NB4 (cell line): Measurements from ENCODE around the gene EEF1AKMT3.

ENCODE experiments used
- DNase-seq: peaks from one replicate; pipeline ENCODE4 v3.0.0; 2010; ENCODE audit warnings: low read depth
- H3K4me3 ChIP-seq: one replicate; pipeline ENCODE4 v1.5.1; 2011; ENCODE audit warnings: mild to moderate bottlenecking, low read depth, low read length, moderate library complexity
- MYC ChIP-seq: IDR thresholded peaks from 2 replicates; pipeline ENCODE4 v1.6.1; 2011; ENCODE audit warnings: low read depth, low read length
- POLR2A ChIP-seq: IDR thresholded peaks from 2 replicates; pipeline ENCODE4 v1.6.1; 2011; ENCODE audit warnings: mild to moderate bottlenecking; ENCODE audit not compliant: insufficient read length; ENCODE audit errors: extremely low read depth
- TF ChIP-seq, protein P1 (sequence below): IDR thresholded peaks from one replicate; pipeline ENCODE4 v1.5.1; 2012; ENCODE audit warnings: low read depth, low read length
- TF ChIP-seq, protein P2 (sequence below): IDR thresholded peaks from 2 replicates; pipeline ENCODE4 v1.6.1; 2011; ENCODE audit warnings: low read depth, low read length

The EEF1AKMT3 gene

DNA sequence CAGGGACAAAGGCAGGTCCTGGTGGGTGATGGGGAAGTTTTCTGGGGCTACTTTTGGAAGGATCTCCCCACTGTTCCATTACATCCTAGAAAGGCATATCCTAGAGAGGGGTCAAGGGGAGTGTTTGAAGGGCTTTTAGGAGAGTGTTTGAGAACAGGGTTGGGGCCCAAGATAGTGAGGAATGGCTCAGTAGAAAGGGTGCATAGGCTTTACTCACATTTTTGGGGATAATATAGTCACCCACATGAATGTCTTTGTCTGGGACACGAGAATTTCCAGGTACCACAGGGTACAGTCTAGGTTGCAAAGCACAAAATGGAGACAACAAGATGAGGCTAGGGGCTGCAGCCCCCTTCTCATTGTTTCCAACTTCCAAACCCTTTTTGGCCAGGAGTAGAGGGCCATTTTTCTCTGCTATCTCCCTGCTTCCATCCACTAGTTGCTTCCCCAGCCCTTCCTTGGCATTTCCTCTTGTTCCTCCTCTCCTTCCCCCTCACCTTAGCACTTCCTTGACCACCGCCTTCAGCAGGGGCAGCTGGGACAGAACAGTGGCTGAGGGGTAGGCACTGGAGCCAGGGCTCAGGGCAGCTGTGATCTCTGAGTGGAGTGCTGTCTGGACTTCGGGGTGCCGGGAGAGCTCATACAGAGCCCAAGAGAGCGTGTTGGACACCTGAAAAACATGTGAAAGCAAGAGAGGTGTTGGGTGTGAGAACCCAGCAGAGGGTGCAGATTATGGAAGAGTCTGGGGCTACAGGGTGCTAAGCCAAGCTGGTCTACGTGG is 8.3 kb upstream of the EEF1AKMT3 start:
- no peak for DNase-seq
- H3K4me3 ChIP-seq, result no peak overlapping the region
- TF ChIP-seq, protein P1, sequence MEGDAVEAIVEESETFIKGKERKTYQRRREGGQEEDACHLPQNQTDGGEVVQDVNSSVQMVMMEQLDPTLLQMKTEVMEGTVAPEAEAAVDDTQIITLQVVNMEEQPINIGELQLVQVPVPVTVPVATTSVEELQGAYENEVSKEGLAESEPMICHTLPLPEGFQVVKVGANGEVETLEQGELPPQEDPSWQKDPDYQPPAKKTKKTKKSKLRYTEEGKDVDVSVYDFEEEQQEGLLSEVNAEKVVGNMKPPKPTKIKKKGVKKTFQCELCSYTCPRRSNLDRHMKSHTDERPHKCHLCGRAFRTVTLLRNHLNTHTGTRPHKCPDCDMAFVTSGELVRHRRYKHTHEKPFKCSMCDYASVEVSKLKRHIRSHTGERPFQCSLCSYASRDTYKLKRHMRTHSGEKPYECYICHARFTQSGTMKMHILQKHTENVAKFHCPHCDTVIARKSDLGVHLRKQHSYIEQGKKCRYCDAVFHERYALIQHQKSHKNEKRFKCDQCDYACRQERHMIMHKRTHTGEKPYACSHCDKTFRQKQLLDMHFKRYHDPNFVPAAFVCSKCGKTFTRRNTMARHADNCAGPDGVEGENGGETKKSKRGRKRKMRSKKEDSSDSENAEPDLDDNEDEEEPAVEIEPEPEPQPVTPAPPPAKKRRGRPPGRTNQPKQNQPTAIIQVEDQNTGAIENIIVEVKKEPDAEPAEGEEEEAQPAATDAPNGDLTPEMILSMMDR, result no peak
- TF ChIP-seq POLR2A (no peak), MYC (no peak)
- TF ChIP-seq, protein P2, sequence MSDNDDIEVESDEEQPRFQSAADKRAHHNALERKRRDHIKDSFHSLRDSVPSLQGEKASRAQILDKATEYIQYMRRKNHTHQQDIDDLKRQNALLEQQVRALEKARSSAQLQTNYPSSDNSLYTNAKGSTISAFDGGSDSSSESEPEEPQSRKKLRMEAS, result no peak

DNA sequence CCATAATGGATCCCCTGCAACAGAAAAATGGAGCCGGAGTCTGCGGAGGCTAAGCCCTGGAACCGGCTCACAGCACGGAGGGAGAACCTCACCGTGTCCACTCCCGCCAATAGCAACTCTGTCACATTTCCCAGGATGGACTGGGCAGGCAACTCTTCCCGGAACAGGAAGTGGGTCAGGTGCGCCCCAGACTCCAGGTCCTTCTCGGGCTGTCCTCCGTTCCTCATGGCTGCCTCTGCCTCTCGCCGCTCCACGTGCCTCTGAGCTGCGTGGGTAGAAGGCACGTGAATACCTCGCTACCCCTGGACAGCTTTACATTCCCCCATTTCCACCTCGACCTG is 7.8 kb upstream of the EEF1AKMT3 start:
- TF ChIP-seq, protein P2, result no peak
- TF ChIP-seq, protein P1, result no peak
- TF ChIP-seq POLR2A (no peak), MYC (no peak)
- H3K4me3 ChIP-seq, result no peak overlapping the region
- DNase-seq, result no peak

DNA sequence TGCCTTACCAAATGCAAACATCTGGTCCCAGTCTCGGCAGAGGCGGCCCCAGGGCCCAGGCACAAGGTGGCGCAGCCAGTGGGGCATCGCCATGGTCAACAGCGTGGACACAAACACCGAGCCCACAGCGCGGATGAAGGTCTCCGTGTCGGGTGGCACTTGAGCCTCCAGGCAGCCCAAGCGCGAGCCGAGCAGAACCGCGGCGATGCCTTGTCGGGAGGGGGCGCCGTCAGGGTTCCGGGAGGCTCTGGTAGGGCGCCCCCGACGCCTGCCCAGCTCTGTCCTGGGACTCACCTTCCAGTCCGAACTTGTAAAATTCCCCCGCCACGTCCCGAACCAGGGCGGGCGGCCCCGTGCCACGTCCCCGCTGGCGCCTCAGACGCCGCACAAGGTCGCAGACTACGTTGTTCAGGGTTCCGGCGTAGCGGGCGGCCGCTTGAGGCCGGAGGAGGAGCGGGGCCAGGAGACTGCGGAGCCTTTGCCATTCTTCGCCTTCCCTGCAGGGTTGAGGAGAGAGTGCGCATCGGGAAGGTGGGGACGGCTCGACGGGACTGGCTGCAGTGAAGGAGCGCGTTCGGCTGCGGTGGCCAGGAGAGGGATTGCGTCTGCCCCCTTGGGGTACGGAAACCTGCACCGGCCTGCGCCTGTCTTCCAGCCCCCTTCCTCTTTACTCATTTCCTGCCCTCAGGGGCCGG is 7.3 kb upstream of the EEF1AKMT3 start:
- TF ChIP-seq POLR2A (no peak), MYC (no peak)
- TF ChIP-seq, protein P1, result peak; percentile 35
- TF ChIP-seq, protein P2, result no peak
- peak; percentile 65 for DNase-seq
- H3K4me3 ChIP-seq, result no peak overlapping the region

DNA sequence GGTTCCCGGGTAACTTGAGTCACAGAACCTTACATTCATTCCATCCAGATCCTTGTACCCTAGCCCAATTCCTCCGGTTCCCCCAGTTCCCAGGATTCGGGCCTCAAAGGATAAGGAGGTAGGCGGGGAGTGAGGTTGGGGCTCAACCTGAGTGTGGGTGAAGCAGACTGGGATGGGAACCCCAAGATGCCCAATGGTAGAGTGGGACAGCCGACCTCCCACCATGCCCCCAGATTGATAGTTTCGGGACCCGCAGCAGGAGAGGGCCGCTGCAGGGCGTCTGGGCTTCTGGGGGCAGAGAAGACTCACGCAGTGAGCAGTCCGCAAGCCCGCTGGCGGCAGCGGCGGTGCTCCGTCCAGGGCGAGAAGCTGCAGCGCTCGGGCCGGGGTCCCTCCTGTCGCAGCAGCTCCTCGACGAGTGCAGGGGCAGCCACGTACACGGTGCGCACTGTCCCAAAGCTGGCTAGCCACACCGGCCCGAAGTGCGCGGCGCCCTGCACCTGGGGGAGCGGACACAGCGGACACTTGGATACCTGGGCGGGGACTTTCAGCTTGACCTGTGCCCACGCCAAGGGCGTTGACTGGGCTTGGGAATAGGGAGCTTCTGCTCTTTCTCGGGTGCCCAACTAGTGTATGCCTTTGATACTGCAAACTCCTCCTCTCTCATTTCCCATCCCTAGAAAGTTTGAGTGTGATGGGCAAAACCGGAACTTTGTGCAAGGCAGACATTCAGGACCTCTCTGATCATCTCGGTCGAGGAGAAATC is 6.5 kb upstream of the EEF1AKMT3 start:
- H3K4me3 ChIP-seq, result peak overlapping the region; percentile 1
- no peak for DNase-seq
- TF ChIP-seq, protein P2, result no peak
- TF ChIP-seq, protein P1, result no peak
- TF ChIP-seq POLR2A, result no peak
- TF ChIP-seq MYC, result no peak

DNA sequence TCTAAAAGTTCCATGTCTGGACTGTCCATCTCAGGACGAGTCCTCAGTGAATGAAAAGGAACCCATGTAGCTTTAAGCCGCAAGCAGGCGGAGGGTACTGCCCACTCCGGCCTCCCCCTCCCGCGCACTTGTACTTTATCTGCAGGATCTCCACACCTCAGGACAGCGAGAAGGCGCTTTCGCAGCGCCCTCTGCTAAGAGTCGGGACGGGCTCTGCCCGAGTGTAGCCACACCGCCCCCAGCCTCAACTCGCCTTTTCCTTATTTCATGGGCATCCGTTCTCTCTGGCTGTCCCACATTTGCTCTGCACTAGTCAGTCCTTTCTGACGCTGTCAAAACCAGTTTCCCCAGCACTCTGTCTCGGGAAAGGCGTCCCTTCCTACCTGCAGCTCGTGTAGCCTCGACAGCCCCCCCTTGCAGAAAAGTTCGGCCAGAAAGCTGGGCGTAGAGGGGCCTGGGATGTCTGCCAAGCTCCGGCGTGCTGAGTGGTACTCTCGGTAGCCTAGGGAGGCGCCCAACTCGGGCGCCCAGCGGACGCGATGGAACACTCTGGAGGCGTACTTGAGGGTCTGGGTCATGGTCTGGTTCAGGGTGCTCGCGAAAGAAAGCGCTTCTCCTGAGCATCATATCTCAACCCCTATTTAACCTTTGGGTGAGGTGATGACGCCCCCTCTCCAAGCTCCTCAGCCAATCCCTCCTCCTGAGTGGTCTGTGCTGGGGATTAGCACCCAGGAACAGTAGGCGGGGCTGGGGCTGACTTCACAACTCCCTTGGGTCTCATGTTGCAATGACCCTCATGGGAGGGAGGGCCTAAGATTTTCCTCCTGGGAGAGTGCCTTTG is 5.7 kb upstream of the EEF1AKMT3 start, which contains the start of gene CYP27B1:
Gene CYP27B1, minus strand, starts transcription at position 615 of the 841 bp plus-strand sequence. Its CDS starts 37 bp downstream, at position 578.
- peak; percentile 88 for DNase-seq
- H3K4me3 ChIP-seq, result peak within 1 kb of the TSS; percentile 1
- TF ChIP-seq, protein P2, result no peak
- no peak for TF ChIP-seq MYC
- TF ChIP-seq, protein P1, result no peak
- no peak for TF ChIP-seq POLR2A
